ENCODE data around the gene GOLGA1.
"Not testable (repeated sequence)": the region's sequence is repeated elsewhere in the genome, so short reads cannot be mapped to it uniquely, and the experiment has no call there.

GOLGA1 gene

DNA sequence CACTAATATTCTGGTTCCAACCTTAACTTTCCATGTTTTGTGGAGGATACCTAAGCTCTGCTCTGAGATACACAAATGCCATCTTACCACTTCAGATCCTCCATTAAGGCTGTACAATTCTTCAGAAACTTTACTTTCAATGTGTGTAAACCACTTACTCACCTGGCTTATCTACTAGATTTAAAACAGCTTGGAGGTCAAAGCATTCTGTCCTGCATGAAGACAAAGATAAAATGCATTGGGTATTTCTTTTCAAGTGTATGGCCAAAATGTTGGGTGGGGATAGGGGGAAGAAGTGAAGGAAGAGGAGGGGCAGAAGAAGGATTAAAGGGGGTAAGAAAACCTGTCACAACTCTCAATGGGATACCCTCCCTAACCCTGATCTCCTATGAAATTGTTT is 939 bp downstream of the GOLGA1 start:
- DNase-seq: no peak

DNA sequence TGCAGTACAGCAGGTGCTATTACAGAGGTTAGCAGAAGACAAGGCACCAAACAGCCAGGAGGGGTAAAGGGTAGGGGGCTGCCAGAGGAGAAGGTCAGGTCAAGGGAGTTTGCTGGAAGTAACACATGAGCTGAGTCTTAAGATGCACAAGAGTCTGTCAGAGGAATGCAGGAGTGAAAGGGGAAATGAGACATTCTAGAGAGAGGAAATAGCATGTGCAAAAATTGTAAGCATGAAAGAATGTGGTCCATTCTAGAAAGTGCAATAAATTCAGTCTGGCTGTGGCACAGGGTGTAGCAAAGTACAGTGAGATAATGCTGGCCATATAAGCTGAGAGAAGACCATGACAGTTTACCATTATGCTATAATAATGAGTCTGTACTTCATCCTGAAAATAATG is 6.6 kb downstream of the GOLGA1 start:
- DNase-seq: peak; percentile 48

DNA sequence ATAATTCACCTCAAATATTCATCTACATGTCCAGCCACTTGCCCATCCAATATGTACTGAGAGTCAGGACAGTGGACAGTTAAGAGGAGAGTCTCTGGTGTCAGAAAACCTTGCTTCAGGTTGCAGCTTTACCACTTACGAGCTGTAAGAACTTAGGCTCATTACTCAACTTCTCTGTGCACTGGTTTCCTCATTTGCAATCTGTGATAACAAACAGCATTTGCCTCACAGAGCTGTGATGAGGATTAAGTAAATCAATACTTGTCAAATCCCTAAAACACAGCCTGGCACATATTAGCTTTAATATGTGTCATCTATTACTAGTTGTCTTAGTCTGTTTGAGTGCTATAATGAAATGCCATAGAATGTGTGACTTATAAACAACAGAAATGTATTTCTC is 8.6 kb downstream of the GOLGA1 start:
- no peak for DNase-seq

DNA sequence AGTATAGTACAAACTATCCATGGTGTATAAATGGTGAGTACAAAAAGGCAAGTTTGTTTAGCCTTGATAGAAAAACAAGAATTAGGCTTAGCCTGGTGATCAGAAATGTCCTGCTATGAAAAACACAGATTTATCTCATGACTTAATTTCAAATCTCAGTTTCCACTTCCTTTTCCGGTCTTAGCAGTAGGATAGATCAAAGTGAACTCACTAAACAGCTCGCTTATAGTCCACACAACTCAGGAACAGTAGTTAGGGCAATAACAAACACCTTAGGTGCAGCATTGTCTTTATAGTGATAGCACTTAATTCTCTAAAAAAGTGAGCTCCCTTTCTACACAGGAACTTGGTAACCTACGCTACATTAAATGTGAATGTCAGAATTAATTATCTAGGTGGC is 11.4 kb downstream of the GOLGA1 start:
- DNase-seq: no peak

DNA sequence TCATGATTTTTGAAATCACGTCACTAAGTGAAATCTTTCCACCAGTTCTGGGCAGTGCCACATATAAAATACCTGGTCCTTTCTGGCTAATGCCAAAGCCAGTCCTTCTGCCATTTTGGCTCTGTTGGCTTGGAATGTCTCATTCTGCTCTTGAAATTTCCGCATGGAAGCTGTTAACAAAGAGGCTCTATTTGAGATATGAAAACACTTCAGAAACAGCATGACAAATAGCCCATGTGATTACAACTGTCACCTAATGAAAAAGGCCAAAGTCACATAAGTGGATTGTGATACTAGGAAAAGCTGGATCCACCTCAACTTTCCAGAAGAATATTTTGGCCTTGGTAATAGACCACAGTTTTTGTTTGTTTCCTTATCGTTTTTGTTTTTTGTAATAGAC is 12.8 kb downstream of the GOLGA1 start:
- no peak for DNase-seq

DNA sequence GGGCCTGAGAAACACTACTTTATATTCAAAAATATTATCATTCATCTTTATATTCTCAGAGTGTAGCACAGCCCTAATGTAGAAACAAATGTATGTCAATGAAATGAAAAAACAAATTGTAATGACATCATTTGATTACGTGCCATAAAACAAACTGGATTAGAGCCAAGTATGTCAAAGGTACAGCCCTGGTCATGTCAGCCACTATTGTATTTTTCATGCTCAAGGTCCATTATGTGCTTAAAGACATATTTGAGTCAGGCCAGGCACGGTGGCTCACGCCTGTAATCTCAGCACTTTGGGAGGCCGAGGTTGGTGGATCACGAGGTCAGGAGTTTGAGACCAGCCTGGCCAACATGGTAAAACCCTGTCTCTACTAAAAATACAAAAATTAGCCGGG is 20.5 kb downstream of the GOLGA1 start:
- not testable (repeated sequence) for DNase-seq

DNA sequence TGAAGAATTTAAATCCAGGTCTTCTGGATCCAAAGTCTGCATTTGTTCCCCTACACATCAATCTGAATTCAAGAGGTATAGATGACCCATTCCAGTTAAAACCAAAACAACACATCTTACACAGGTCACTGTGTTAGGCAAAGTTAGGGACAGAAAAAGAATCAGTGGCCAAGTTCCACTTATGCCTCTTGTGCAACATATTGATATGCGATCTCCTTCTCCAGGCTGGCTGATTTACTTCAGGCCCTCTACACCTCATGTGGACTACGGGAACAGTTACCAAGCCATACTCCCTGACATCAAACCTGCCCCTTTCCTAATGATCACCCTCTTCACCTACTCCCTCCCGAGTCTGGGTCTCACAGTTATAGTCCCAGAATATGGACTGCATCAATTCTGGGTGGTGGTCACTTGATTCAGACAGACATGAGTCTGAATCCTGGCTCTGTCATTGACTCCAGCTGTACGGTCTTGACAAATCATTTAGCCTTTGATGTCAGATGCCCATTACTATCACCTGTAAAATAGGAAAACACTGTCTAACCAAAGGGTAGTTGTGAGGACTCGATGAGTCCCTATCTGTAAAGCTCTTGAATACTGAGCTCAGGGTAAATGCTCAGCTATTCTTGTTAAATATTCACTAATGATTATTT is 26.0 kb downstream of the GOLGA1 start:
- DNase-seq: no peak

DNA sequence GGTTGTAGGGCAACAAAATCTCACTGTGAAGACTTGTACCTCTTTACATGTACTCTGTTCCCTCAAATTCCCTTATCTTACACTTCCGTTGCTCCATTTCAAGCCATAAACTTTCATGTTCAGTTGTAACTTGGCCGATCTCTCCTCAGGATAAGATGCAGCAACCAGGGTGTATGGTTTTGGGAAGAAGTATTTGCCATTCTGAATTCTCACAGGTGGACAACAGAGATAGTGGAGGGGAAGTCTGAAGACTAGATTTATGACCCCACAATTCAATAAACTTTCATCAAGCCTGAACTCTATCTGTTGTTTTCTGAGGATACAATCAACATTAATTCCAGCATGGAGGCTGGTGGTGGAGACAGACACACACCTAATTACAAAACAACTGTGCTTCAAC is 27.5 kb downstream of the GOLGA1 start:
- no peak for DNase-seq

DNA sequence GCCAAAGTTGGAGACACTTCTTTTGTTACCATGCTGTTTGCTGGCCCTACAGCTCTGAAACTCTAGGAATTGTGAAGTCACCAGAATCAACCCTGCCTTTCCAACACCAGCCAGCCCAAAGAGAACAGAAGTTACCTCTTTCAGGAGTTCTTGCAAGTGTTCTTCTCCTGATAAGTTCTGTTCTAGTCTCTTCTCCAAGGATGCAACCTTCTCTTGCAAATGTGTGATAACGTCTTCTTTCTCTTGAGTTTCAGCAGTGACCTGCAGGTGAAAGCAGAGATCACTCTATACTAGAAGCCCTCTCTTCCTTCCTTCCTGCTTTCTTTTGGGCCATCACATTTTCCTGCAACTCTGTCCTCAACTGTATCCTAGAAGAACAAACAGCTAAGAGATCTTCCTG is 29.1 kb downstream of the GOLGA1 start:
- no peak for DNase-seq

DNA sequence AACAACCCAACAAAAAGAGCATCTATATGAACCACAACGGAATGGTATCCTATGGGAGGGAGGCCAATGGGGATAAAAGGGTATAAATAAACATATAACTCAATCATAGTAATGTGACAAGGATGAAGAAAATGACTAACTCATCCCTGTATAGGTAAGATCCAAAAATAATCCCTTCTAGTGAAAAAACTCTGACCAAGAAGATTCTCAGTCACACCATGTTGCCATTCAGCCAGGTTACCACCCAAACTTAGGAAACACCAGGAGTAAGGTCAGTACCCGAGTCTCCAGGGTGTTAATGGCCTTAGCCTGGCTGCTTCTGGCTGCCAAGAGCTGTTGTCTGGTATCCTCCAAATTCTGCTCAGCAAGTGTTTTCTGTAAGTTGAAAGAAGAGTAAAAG is 32.8 kb downstream of the GOLGA1 start:
- no peak for DNase-seq

DNA sequence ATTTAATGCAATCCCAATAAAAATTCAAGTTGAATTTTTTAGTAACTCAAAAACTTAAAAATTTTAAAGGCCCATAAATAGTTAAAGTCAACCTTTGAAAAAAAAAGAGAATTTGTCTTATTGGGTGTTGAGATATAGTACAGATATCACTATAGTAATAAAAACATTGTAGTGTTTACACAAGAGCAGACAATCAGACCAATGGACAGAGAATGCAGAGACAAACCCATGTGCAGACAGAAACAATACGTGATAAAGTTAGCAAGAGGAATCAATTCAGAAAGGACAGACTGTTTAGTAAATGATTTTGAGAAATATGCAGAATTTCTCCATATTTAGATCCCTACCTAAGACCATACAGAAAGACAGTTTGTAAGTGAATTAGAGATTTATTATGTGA is 33.9 kb downstream of the GOLGA1 start:
- no peak for DNase-seq

DNA sequence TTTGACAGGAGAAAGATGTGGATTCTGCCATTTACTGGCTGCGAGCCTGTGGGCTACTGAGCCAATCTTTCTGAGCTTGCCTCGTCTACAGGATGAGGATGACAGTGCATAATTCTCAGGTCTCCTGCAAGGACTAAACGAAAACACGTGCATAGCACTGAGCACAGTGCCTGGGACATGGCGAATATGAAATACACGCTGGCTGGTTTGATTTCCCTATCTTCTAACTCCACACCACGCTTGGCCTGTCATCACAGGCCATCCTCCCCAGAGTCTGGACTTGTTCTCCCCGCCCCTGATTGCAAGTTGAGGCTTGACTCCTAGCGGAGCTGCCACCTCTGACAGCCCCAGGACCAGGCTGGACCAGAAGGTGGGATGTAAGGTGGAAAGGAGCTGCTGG is 41.0 kb downstream of the GOLGA1 start:
- DNase-seq: no peak

DNA sequence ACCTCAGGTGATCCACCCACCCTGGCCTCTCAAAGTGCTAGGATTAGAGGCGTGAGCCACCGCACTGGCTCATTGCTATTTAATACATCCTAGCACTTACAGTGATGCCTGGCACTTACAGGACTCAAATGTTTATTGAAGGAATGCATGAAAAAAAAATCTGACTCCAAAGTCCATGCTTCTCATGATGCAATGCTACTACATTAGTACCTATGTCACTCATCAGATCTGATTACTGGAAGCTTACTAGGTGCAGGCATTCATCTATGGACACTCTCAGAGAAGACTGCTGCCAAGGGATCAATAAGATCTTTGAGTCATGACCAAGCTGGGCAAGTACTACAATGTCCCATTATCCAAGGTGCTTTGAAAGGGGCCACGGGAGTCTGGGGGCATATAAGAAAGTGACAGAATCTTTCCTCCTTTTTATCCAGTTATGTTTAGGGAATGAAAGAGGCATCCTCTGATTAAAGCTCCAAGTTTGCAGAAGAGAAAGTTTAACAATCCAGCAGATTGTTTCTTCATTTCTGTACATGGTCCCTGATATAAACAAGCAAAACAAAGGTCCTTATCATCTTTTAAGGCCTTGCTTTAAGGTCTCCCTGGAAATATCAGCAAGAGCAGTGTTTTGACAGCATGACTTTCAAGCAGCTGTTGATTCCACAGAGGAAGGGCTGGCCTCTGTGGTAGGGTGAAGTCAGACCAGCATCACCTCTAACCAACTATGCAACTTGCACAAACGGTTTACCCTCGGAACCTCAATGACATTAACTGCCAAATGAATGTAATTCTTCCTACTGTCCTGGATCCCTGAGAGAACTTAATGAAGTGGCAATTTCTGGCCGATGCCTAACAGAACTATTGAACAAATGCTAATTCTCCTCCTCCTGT is 43.1 kb downstream of the GOLGA1 start:
- DNase-seq: no peak

DNA sequence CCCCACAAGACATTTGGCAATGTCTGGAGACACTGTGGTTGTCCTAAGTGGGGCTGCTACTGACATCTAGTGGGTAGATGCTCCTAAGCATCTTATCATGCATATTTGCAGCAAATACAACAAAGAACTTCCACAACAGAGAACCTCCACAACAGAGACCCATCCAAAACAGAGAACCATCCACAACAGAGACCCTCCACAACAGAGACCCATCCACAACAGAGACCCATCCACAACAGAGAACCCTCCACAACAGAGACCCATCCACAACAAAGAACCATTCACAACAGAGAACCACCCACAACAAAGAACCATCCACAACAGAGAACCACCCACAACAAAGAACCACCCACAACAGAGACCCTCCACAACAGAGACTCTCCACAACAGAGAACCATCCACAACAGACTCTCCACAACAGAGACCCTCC is 46.1 kb downstream of the GOLGA1 start:
- peak; percentile 41 for DNase-seq

DNA sequence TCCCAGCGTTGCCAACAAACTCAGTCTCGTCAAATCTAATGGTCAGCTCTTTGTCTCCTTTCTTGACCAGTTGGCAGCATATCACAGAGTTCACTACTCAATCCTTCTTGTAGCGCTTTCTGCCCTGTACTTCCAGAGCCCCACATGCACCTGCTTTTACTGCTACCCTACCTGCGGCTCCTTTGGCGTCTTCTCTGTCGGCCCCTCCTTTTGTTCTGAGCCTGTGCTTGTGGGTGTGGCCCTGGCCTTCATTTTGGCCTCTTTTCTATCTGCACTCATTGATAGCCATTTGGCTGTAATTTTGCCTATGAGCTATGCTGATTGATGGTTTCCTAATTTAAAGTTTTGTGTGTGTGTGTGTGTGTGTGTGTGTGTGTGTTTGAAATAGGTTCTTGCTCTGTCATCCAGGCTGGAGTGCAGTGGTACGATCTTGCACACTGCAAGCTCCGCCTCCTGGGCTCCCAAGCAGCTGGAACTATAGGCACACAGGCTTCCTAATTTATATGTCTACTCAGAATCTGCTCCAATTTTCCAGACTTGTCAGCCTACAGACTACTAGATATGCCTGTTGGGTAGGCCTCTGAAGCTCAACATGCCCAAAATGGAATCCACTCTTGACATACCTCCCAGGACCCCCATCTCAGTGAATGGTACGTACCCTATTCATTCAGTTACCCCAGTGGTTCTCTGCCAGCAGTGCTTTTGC is 46.7 kb downstream of the GOLGA1 start:
- no peak for DNase-seq

DNA sequence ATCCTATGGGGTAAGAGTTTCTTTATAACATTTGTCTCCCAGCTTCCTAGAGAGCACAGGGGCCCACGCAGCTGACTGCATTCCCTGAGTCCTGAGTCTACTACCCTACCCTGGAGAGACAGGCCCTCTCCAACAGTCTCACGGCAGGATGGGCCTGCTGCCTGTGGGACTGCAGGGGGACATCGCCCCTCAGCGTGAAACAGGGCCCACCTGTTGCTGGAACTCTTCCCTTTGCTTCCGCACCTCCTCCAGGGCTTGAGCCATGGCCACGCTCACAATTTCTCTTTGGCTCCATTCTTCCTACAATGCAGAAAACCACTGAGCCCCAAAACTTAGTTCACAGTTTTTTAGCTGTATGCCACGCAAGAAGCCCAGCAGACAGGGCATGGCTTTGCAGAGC is 50.7 kb downstream of the GOLGA1 start:
- no peak for DNase-seq

DNA sequence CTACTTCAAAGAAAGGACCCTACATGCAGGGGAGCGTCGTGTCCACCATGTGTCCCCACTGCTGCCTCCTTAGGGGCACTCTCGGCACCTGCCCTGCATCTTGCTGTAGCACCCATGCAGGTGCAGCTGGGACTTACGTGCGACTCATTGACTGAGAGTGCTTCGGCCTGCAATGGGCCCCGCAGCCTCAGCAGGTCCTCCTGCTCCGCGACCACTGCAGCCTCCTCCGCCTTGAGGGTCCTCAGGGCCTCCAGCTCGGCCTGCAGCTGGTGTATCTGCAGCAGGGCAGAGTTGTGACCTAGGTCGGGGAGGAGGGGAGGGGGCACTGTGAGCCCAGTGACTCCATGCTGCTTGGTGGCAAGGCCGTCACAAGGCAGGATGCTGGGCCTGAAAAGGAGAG is 51.9 kb downstream of the GOLGA1 start:
- no peak for DNase-seq

DNA sequence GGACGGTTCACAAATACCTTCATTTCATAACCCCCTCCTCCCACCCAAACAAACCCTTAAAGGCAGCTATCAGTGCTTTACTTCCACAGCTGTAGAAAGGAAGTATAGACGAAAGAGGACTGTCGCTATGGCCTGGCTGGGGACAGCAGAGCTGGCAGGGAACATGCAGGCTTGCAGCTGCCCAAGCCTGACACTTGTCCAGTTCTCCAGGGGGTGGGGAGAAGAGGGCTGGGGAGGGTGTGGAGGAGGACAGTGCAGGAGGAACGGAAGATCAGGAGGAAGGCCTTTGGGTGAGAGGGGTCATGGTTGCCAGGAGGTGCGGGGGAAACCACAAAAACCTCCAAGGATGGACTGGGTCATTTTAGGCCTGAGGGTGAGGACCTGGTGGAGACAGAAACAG is 53.1 kb downstream of the GOLGA1 start:
- DNase-seq: no peak

DNA sequence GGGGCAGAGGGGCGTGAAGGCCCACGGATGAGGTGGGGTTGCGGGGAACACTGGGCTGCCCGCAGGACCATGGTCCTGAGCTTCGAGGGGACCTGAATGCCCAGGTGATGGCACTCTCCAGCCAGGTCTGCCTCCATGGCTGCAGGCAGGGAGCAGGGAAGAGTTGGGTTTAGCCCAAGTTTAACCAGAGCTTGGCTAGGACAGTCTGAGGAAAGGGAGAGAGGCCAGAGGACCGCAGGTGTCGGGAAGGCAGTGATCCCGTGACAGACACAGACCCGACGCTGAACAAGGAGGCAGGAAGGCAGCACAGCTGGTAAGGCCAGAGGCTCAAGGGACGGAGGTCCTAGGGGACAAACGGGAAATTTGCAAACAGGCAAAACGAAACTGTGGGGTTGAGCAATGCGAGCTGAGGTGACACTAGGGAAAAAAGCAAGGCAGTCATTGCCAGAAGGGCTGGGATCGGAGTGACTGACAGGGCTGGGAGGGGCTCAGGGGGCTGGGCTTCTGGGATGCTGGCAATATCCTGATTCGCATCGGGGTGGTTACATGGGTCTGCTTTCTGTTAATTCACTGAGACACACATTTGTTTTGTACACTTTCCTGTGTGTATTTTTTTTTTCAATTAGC is 53.9 kb downstream of the GOLGA1 start:
- DNase-seq: no peak

DNA sequence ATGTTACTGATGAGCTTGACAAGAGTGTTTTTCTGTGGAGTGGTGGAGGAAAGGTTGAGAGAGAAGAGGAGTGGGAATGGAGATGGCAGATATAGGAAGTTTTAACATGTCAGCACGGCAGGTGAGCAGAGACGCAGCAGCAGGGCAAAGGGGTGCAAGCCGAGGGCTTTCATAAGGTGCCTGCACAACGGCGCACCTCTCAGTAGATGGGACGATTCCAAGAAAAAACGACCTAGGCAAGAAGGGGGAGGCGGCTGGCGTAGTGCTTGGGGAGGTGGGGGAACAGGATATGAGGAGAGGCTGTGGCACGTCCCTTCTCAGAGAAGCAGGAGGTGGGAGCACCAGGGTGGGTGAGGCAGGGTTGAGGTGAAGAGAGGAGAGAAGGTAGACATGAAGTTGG is 54.4 kb downstream of the GOLGA1 start:
- DNase-seq: no peak

DNA sequence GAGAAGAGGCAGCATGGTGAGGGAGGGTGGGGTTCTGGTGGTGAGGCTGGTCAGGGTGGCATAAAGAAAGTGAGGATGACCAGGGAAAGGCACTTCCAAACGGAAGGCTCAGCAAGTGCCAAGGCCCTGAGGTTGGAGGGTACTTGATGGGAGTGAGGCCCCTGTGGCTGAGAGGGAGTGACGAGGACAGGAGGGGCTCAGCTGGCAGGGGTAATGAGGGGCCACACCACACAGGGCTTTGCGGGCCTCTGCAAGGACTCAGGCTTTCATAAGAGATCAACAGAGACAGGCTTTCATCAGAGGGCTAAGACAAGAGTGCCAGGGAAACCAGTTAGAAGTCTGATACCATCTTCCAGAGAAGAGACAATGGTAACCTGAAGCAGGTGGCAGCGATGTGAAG is 55.3 kb downstream of the GOLGA1 start:
- no peak for DNase-seq

DNA sequence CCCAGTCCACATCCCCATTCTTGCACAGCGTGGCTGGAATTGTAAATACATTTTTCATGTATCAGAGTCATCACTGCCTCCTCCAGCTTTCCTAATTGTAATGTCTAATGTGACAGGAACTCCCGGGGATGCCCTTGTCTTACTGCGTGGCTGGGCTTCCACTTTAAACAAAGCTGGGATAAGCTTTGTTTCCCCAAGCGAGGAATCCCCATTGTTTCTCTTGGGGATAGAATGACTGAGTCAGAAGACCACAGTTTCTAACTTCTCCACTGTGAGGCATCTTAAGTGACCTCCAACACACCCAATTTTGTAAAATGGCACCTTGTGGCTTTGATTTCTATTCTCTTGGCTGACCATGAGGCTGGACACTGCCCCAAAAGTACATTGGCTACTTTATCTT is 56.5 kb downstream of the GOLGA1 start:
- peak; percentile 14 for DNase-seq

DNA sequence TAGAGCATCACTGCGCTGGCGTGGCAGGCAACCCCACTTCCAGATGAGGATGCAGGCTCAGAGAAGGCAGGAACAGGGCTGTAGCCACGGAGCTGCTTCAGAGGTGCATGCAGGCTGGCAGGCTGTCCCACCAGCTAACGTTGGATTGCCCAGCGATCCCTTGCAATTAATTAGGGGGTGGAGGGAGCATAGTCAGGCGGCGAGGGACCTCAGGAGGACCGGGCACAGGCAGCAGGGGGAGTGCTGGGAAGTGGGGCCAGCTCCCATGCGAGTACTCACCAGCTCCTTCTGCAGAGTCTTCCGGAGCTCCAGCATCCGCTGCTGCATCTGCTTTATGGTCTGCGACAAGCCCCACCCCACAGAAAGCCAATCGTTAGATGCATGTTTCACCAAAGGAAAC is 58.7 kb downstream of the GOLGA1 start:
- DNase-seq: no peak

Data from fibroblast of upper back skin (primary cell).